HepG2 (cell line): Measurements from ENCODE around the gene HLA-DOA. TPM values are rescaled to one million over a fixed set of nuclear protein-coding genes. Genes with fewer than 3 reads are reported as not detected.

ENCODE experiments used
- ATAC-seq: fragments of 200-7000 bp; cut with Tn5 transposase; 3 replicates; pipeline ENCODE4 v1.9.1; 2020; ENCODE audit warnings: mild to moderate bottlenecking, moderate library complexity
- BruUV-seq: library from RNA; stranded (reverse); fragments of 400-500 nt; replicated peaks from 2 replicates; lab custom pipeline; 2021; lab: Mats Ljungman, UMichigan
- CTCF ChIA-PET: fragments of 300-600 bp; formaldehyde crosslinking; extraction: SDS; loops from one replicate; lab custom pipeline; 2021; ENCODE audit warnings: low total read pairs, inconsistent platforms, low intra/inter-chr PET ratio; lab: Yijun Ruan, JAX
- POLR2A ChIA-PET: fragments of 350-600 bp; sonication (Branson Sonifier 250); formaldehyde crosslinking; loops from one replicate; lab custom pipeline; 2020; ENCODE audit warnings: antibody characterized with exemption, inconsistent platforms; lab: Yijun Ruan, JAX
- DNase-seq: peaks from one replicate; pipeline ENCODE4 v3.0.0-alpha.2; 2015; ENCODE audit warnings: low spot score
- FAIRE-seq: peaks from 3 replicates; lab custom pipeline; 2011; peaks lifted over from hg19 to GRCh38; lab: Jason Lieb, UNC
- H2AFZ ChIP-seq: one replicate; pipeline ENCODE4 v1.6.1; 2011; ENCODE audit warnings: low read length, inconsistent platforms
- H3K27ac ChIP-seq: fragments of 300-600 bp; 3 replicates; pipeline ENCODE4 v1.8.0; 2011; ENCODE audit warnings: mixed run types, mild to moderate bottlenecking, mixed read lengths, low read length, inconsistent platforms; ENCODE audit not compliant: insufficient read depth; ENCODE audit errors: extremely low read length
- H3K27me3 ChIP-seq, 2 experiments: fragments of 200-600 bp in 1 of 2; 2 replicates in 1 of 2; 3 replicates in 1 of 2; pipeline versions ENCODE4 v1.6.0 to v1.8.0; 2011; ENCODE audit warnings: low read length in 2 of 2, mild to moderate bottlenecking in 2 of 2, moderate library complexity in 2 of 2, inconsistent platforms in 1 of 2; ENCODE audit not compliant: insufficient read depth in 2 of 2, control insufficient read depth in 1 of 2
- H3K36me3 ChIP-seq, 2 experiments: fragments of 200-600 bp in 1 of 2; replicated peaks in 1 of 2; 2 replicates in 1 of 2; 3 replicates in 1 of 2; pipeline versions ENCODE4 v1.5.1 to v1.8.0; 2011; ENCODE audit warnings: low read length in 2 of 2, inconsistent platforms in 1 of 2; ENCODE audit not compliant: insufficient read depth in 2 of 2, control insufficient read depth in 1 of 2
- H3K4me1 ChIP-seq: 2 replicates; pipeline ENCODE4 v1.5.1; 2012; ENCODE audit warnings: low read length, inconsistent platforms; ENCODE audit not compliant: insufficient read depth
- H3K4me2 ChIP-seq: 2 replicates; pipeline ENCODE4 v1.6.0; 2011; ENCODE audit warnings: low read depth, low read length, inconsistent platforms
- H3K4me3 ChIP-seq, 3 experiments: fragments of 200-600 bp in 1 of 3; sonication (generic), shearing (Covaris generic) in 1 of 3; replicated peaks in 1 of 3; 2 replicates each; pipeline ENCODE4 v1.5.1; 2011 to 2016; ENCODE audit warnings: low read length in 3 of 3, inconsistent platforms in 2 of 3, low read depth in 2 of 3, mild to moderate bottlenecking in 2 of 3, control low read depth in 1 of 3, mixed read lengths in 1 of 3; ENCODE audit not compliant: insufficient read depth in 1 of 3
- H3K79me2 ChIP-seq: one replicate; pipeline ENCODE4 v1.6.1; 2011; ENCODE audit warnings: low read length, inconsistent platforms; ENCODE audit not compliant: insufficient read depth
- H3K9ac ChIP-seq: 2 replicates; pipeline ENCODE4 v1.6.0; 2011; ENCODE audit warnings: mild to moderate bottlenecking, low read depth, low read length, inconsistent platforms; ENCODE audit not compliant: insufficient read depth
- H3K9me3 ChIP-seq: 2 replicates; pipeline ENCODE4 v1.5.1; 2012; ENCODE audit warnings: mild to moderate bottlenecking, low read length
- H4K20me1 ChIP-seq: 2 replicates; pipeline ENCODE4 v1.6.0; 2011; ENCODE audit warnings: inconsistent platforms, mild to moderate bottlenecking, low read length, moderate library complexity; ENCODE audit not compliant: insufficient read depth
- ELK4 ChIP-seq: sonication (generic); formaldehyde crosslinking; IDR thresholded peaks from 2 replicates; pipeline ENCODE4 v1.9.0; 2021; ENCODE audit warnings: missing genetic modification reagents, borderline replicate concordance
- FOXC1 ChIP-seq: sonication (generic); formaldehyde crosslinking; IDR thresholded peaks from 2 replicates; pipeline ENCODE4 v1.8.0; 2022; ENCODE audit warnings: mild to moderate bottlenecking, missing genetic modification reagents, borderline replicate concordance
- GABPB1 ChIP-seq: IDR thresholded peaks from 2 replicates; pipeline ENCODE4 v1.6.1; 2016; ENCODE audit warnings: mild to moderate bottlenecking, missing genetic modification reagents, moderate library complexity, missing compliant biosample characterization
- GATA4 ChIP-seq: sonication (generic); IDR thresholded peaks from 2 replicates; pipeline ENCODE4 v1.6.1; 2016; ENCODE audit warnings: antibody characterized with exemption, low read depth, borderline replicate concordance
- HOXD1 ChIP-seq: sonication (generic); formaldehyde crosslinking; IDR thresholded peaks from 2 replicates; pipeline ENCODE4 v1.5.0; 2020; ENCODE audit warnings: missing genetic modification reagents
- KDM3A ChIP-seq: IDR thresholded peaks from 2 replicates; pipeline ENCODE4 v1.6.1; 2018; ENCODE audit warnings: low read depth, missing compliant biosample characterization
- MYC ChIP-seq: sonication (generic); formaldehyde crosslinking; IDR thresholded peaks from 2 replicates; pipeline ENCODE4 v1.9.0; 2021; ENCODE audit warnings: missing genetic modification reagents, borderline replicate concordance
- NAIF1 ChIP-seq: sonication (generic); formaldehyde crosslinking; IDR thresholded peaks from 2 replicates; pipeline ENCODE4 v1.5.0; 2020; ENCODE audit warnings: mild to moderate bottlenecking, missing genetic modification reagents, borderline replicate concordance
- NFE2 ChIP-seq: sonication (generic); formaldehyde crosslinking; IDR thresholded peaks from 2 replicates; pipeline ENCODE4 v1.4.0; 2020; ENCODE audit warnings: missing genetic modification reagents
- NPAS2 ChIP-seq: sonication (generic); formaldehyde crosslinking; IDR thresholded peaks from 2 replicates; pipeline ENCODE4 v1.8.0; 2022; ENCODE audit warnings: mild to moderate bottlenecking, missing genetic modification reagents, borderline replicate concordance
- SUZ12 ChIP-seq: fragments of 150-350 bp; IDR thresholded peaks from 2 replicates; pipeline ENCODE4 v1.6.1; 2014; ENCODE audit warnings: low read depth, low read length
- U2AF2 ChIP-seq: fragments of 200-400 bp; formaldehyde crosslinking; IDR thresholded peaks from 2 replicates; pipeline ENCODE4 v1.6.1; 2017; ENCODE audit warnings: low read depth, mild to moderate bottlenecking, low read length
- XRCC5 ChIP-seq: fragments of 200-400 bp; formaldehyde crosslinking; optimal IDR thresholded peaks from 2 replicates; pipeline ENCODE3; 2017; ENCODE audit warnings: mild to moderate bottlenecking, low read length
- ZBTB43 ChIP-seq: sonication (generic); formaldehyde crosslinking; conservative IDR thresholded peaks from 2 replicates; pipeline ENCODE4 v1.4.0; 2020; ENCODE audit warnings: missing genetic modification reagents
- ZKSCAN5 ChIP-seq: sonication (generic); formaldehyde crosslinking; IDR thresholded peaks from 2 replicates; pipeline ENCODE4 v1.5.1; 2020; ENCODE audit warnings: mild to moderate bottlenecking, missing genetic modification reagents
- ZNF224 ChIP-seq: sonication (generic); formaldehyde crosslinking; IDR thresholded peaks from 2 replicates; pipeline ENCODE4 v1.5.0; 2020; ENCODE audit warnings: mild to moderate bottlenecking, missing genetic modification reagents
- ZNF251 ChIP-seq: sonication (generic); formaldehyde crosslinking; IDR thresholded peaks from 2 replicates; pipeline ENCODE4 v1.9.0; 2021; ENCODE audit warnings: mild to moderate bottlenecking, missing genetic modification reagents
- ZNF317 ChIP-seq: sonication (generic); formaldehyde crosslinking; IDR thresholded peaks from 2 replicates; pipeline ENCODE4 v1.5.0; 2020; ENCODE audit warnings: mild to moderate bottlenecking, missing genetic modification reagents
- ZNF333 ChIP-seq: sonication (generic); formaldehyde crosslinking; IDR thresholded peaks from 2 replicates; pipeline ENCODE4 v1.4.0; 2020; ENCODE audit warnings: mild to moderate bottlenecking, missing genetic modification reagents, borderline replicate concordance
- ZNF543 ChIP-seq: sonication (generic); formaldehyde crosslinking; IDR thresholded peaks from 2 replicates; pipeline ENCODE4 v1.4.0; 2020; ENCODE audit warnings: mild to moderate bottlenecking, missing genetic modification reagents
- WGBS: methylation state at CpG from one replicate; pipeline ENCODE4 v1.1.6; 2017; ENCODE audit warnings: low lambda C conversion rate; 5-methylcytosine and 5-hydroxymethylcytosine counted together
- in situ Hi-C: cut with HindIII; loops from 2 replicates; pipeline ENCODE4 v1.10.0; 2017; ENCODE audit warnings: low pct_unique_long_range_greater_than_20kb; ENCODE audit not compliant: extremely low pct_ligation_motif_present
- intact Hi-C: fragments of 100-400 bp; cut with micrococcal nuclease; formaldehyde crosslinking; loops from one replicate; pipeline ENCODE4 v1.10.0; 2022; ENCODE audit not compliant: unreplicated experiment
- polyA plus RNA-seq, 8 experiments: library from polyadenylated mRNA; depleted of rRNA in 3 of 8; stranded (reverse) in 7 of 8; unstranded in 1 of 8; fragments of >200 nt; fragmentation: Illumina TruSeq in 4 of 8; extraction: Trizol in 4 of 8; gene quantifications; 2 replicates each; pipeline versions ENCODE4 v1.2.1 to v1.2.3, GENCODE V29; 2011 to 2016; ENCODE audit warnings: low read depth in 4 of 8, missing spikeins in 1 of 8, mixed read lengths in 1 of 8; ENCODE audit not compliant: insufficient read depth in 1 of 8
- total RNA-seq, 5 experiments: library from RNA; depleted of rRNA; stranded (reverse); fragments of >200 nt; fragmentation: Illumina TruSeq; extraction: Trizol; gene quantifications; 2 replicates each; pipeline ENCODE4 v1.2.3, GENCODE V29; 2016; ENCODE audit warnings: low read depth in 1 of 5

Gene HLA-DOA
- total and polyA plus RNA-seq, 2 of the 13 experiments (the other 11 are each of a cell fraction or from before 2014, with no cell fraction given): 0.03 to 0.09 TPM

- no TSS peak for BruUV-seq
- H3K79me2 ChIP-seq: no peaks in the 10 kb centered on the region
- in situ Hi-C loops (loop anchor here (25.0 kb wide), 1 partner anchor 1044 kb away; the partner anchor contains the start of gene ZBTB12), intact Hi-C loops (no loop called here)
- FAIRE-seq: no peak
- POLR2A ChIA-PET: interaction anchor here (8.9 kb wide), 1 partner anchor 16 kb away, joined by 202 read pairs; the partner anchor contains the start of gene BRD2
- H4K20me1 ChIP-seq: no peaks in the 10 kb centered on the region
- no peak for DNase-seq
- peaks cover 12% of the 10 kb centered on the region for H3K4me1 ChIP-seq
- H3K9ac ChIP-seq: no peak overlapping the region
- ATAC-seq: no peak
- H3K9me3 ChIP-seq: no peaks in the 10 kb centered on the region
- CTCF ChIA-PET: no interaction called here
- H2AFZ ChIP-seq: no peak overlapping the region
- 47% methylated on average over 2 of the region's 2 CpGs for WGBS
- TF ChIP-seq KDM3A (CRISPR knock-in tag) (no peak), ZKSCAN5 (no peak), ZNF251 (CRISPR knock-in tag) (no peak), MYC (CRISPR knock-in tag) (no peak), ZBTB43 (CRISPR knock-in tag) (no peak), XRCC5 (no peak), ZNF317 (CRISPR knock-in tag) (no peak), NFE2 (CRISPR knock-in tag) (no peak), ZNF224 (no peak), U2AF2 (no peak), GATA4 (no peak), ZNF333 (CRISPR knock-in tag) (no peak), GABPB1 (CRISPR knock-in tag) (no peak), FOXC1 (no peak), NAIF1 (no peak), ZNF543 (CRISPR knock-in tag) (no peak), SUZ12 (no peak), ELK4 (CRISPR knock-in tag) (no peak), HOXD1 (CRISPR knock-in tag) (no peak), NPAS2 (CRISPR knock-in tag) (no peak)
- no peaks in the 10 kb centered on the region; a peak in 1 of 5 replicates for H3K27me3 ChIP-seq
- no peaks in the 10 kb centered on the region for H3K36me3 ChIP-seq
- H3K27ac ChIP-seq: no peak overlapping the region
- H3K4me3 ChIP-seq: no peak overlapping the region
- H3K4me2 ChIP-seq: no peak overlapping the region
Observed at GRCh38 chr6:32956176-32956575, 53.2 kb downstream of the HLA-DOA start.
